HG03280 (cell line): Measurements from ENCODE around the gene SLC35F3.

Experiments
- ATAC-seq: cut with Tn5 transposase; IDR thresholded peaks from one replicate; pipeline ENCODE4 v1.9.1; 2021; ENCODE audit warnings: mild to moderate bottlenecking, moderate library complexity; ENCODE audit not compliant: unreplicated experiment

The SLC35F3 gene

GRCh38 chr1:234216116-234216703 lies 311.7 kb downstream of the SLC35F3 start:
- ATAC-seq: no peak

- no peak for ATAC-seq
Observed at GRCh38 chr1:234217316-234217840, 312.9 kb downstream of the SLC35F3 start.

- ATAC-seq: no peak
Observed at GRCh38 chr1:234218078-234218477, 313.6 kb downstream of the SLC35F3 start.

- no peak for ATAC-seq
Observed at GRCh38 chr1:234219711-234220110, 315.2 kb downstream of the SLC35F3 start.

- ATAC-seq: no peak
Observed at GRCh38 chr1:234221601-234222000, 317.1 kb downstream of the SLC35F3 start.

GRCh38 chr1:234222561-234223280 lies 318.2 kb downstream of the SLC35F3 start:
- no peak for ATAC-seq

DNA sequence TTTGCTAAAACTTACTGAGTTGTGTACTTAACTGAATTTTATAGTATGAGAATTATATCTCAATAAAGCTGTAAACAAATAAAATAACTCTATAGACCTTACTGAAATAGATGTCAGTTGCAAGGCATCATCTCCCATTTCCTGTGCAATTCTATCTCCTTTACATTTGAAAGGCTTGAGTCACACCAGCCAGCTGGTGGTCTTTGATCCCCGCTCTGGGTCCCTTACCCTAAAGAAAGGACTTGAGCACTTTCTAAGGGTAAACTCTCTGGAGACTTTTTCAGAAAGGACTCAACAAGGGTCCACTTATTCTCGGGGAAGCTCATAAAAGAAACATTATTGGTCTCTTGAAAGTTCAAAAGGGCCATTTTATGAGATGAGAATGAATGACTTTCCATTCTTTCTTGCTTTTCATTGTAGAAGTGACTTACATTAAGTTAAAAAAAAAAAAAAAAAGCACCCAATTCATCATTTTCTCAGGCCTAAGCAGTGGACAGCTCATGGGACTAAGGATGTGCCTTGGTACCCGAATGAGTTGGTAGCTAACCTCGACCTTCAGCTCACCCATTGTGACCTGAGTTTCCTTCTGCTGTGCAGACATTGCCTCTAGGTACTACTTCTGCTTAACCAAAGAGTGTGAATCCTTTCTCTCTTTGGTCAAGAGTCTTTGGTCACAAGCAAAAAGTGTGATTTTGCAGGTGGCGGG lies 321.8 kb downstream of the SLC35F3 start:
- ATAC-seq: no peak

GRCh38 chr1:234226819-234227165 lies 322.3 kb downstream of the SLC35F3 start:
- no peak for ATAC-seq

GRCh38 chr1:234229581-234230387 lies 325.3 kb downstream of the SLC35F3 start:
- ATAC-seq: no peak

GRCh38 chr1:234230414-234230862 lies 326.0 kb downstream of the SLC35F3 start:
- no peak for ATAC-seq

DNA sequence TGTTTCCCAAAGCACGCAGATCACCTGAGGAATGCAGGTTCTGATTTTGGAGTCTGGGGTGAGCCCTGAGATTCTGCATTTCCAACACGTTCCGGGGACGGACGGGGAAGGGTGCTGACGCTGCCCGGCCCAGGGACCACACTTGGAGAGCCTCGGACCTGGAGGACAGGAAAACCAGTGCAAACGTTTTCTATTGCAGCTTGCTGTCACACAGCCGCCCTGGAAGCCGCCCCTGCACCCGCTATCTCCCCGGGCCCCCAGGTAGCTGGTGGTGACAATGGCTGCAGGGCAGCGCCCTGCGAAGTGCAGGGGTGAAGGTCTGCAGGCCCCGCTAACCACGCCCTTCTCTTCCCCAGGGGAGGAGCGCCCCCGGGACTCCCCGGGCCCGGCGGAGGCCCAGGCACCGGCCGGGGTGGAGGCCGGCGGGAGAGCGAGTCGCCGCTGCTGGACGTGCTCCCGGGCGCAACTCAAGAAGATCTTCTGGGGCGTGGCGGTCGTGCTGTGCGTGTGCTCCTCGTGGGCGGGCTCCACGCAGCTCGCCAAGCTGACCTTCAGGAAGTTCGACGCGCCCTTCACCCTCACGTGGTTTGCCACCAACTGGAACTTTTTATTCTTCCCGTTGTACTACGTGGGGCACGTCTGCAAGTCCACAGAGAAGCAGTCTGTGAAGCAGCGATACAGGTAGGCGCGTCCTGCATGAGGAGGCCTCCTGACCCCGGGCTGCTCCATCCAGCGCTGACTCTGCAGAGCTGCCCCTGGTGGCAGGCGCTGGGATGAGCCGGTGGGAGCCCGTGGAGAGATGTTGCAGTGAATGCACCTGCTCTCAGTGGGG lies 326.8 kb downstream of the SLC35F3 start:
- ATAC-seq: no peak

DNA sequence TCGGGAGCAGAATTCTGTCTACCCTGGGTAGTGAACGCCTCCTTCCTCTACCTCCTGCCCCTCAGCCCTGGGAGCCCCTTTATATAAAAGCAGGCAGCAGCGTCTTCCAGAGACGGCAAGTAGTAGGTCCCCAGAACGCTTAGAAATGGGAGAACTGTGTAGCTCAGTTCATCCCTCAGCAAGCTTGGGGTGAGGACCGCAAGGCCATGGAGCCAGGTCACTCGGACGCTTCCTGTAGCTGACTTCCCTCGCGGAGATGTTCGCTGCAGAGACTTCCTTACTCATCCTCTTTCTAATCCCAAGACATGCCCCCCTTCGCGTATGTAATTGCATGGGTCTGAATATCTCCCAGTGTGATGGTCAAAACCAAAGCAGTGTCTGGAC lies 327.4 kb downstream of the SLC35F3 start:
- ATAC-seq: no peak

DNA sequence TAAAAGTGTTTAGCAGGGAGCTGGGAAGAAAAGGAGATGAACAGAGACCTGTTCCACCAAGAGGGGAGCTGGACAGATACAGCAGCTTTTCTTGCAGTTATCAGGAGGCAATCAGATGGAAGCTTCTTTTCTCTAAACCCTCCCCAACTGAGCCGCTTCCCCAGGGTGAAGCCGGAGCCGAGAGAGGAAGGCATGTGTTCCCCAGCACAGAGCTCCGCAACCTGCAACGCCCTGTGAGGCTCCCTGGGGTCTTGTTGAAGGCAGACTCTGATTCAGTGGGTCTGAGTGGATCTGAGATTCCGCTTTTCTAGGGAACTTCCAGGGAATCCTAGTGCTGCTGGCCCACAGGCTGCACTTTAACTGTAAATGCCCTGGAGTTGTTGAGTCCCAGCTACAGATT lies 329.7 kb downstream of the SLC35F3 start:
- ATAC-seq: no peak

DNA sequence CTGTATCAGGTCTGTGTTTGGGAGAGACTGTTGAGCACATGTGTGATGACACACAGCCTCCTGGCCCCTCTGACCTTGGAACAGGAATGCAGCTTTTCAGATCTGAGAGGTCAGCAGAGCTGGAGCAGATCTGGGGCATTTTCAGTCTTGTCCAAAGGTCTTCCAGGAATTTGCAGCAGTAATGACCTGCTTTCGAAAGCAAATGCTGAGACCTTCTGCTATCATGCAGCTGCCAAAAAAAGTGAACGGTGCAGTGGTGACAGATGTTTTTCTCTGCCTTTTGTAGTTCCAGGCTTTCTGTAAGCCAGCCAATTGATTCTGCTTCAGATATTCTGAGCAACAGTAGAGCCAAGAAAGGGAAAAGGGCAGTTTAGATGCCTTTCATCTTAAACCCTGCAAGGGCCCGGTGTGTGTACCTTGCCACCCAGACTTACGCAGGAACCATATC lies 331.0 kb downstream of the SLC35F3 start:
- no peak for ATAC-seq

DNA sequence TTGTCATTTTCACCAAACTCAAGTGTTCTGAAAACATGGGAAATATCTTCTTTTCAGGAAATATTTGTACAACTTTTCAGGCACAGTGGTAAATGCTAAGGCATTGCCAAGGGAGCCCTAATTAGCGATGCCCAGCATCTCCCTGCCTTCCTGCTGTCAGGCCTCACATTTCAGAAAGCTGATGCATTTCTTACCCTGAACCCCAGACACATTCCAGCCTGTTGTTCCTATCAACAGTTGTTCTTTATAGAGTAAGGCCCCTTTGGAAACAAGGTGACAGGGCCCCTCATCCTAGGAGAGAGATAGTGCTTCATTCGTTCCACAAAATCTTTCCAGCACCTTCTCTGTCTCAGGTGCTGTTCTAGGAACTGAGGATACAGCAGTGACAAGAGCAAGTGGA lies 332.9 kb downstream of the SLC35F3 start:
- ATAC-seq: no peak

- no peak for ATAC-seq
Observed at GRCh38 chr1:234238060-234238459, 333.6 kb downstream of the SLC35F3 start.

DNA sequence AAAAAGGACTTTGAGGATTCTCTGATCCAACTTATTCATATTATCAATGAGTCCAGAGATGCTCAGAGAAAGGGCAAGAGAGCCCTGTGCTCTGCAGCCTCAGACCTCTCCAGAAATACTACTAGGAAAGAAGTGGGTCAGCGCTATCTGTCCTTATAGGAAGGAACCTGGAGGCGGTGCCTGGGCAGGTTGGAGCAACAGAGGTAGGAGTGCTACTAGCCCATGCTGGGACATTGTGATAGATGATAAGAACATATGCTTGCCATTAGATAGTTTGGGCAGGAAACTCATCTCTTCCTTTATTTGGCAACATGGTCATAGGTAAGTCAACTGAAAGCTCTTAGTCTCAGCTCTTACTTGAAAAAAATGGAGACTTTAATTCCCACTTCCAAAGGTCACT lies 335.0 kb downstream of the SLC35F3 start:
- ATAC-seq: no peak

DNA sequence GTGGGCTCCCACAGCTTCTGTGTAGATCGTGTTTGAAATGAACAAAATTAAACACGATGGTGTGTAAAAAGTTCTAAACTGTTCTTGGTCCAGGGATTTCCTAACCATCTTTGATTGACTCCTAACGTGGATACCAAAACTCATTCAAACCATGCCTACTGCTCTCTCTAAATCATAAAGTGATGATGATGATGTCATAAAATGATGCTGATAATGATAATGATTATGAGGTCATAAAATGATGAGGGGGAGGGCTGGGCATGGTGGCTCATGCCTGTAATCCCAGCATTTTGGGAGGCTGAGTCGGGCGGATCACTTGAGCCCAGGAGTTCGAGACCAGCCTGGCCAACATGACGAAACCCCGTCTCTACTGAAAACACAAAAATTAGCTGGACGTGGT lies 335.5 kb downstream of the SLC35F3 start:
- no peak for ATAC-seq

DNA sequence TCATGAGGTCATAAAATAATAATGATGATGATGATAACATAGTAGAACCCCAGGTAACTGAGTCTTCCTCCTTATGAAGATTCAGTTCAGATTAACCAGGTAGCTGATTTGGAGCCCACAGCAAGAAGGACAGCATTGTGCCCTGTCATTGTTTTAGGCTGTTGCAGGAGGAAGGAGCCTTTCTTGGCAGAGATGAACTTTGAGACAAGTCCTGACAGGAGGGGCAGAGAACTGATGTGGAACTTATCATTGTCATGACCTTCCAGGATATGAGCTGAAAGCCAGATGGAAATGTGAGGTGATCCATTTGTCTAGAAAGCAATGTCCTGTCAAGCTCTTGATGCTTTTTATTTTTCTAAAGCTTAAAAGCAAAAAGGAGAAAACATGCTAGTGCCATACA lies 336.2 kb downstream of the SLC35F3 start:
- ATAC-seq: no peak

GRCh38 chr1:234241941-234242490 lies 337.5 kb downstream of the SLC35F3 start:
- no peak for ATAC-seq
